ENCODE measurements around the gene U2AF2. TPM values are rescaled to one million over a fixed set of nuclear protein-coding genes. Genes with fewer than 3 reads are reported as not detected.

The U2AF2 gene
- total and polyA plus RNA-seq, 2 of the 8 experiments (the other 6 are each of a cell fraction or from before 2014, with no cell fraction given) = 162 to 252 TPM

GRCh38 chr19:55617426-55617825, 37.4 kb upstream of the U2AF2 start:
- no peaks in the 10 kb centered on the region; a peak in 1 of 4 replicates for H3K9me3 ChIP-seq (ENCODE audit: insufficient read depth in 2 of 2, low read depth in 1 of 2, low read length in 1 of 2)
- ChIA-PET POLR2A (ENCODE audit: partially characterized antibody) (interaction anchor here (0.6 to 3.2 kb wide), 8 partner anchors 9 to 53 kb away, joined by 3 to 12 read pairs (median 4); partner anchors contain the start of genes FIZ1, ZNF581 and ZNF865), CTCF (ENCODE audit: partially characterized antibody) (interaction anchor here (0.5 to 8.0 kb wide), 6 partner anchors 11 to 476 kb away, joined by 3 to 38 read pairs (median 4); partner anchors contain the start of gene ZNF865)
- WGBS, 2 experiments (ENCODE audit: extremely low coverage in 1 of 2, insufficient coverage in 1 of 2, insufficient read length in 1 of 2, insufficient replicate concordance in 2 of 2, low coverage in 1 of 2, low lambda C conversion rate in 2 of 2, missing lambda C conversion rate in 1 of 2) = 82% methylated on average over 8 of the region's 8 CpGs; no CpG with 5 or more reads in 1 of the 2 experiments
- H3K79me1 ChIP-seq (ENCODE audit: low read depth, low read length) = no peaks in the 10 kb centered on the region
- H3K23ac ChIP-seq (ENCODE audit: insufficient read length) = no peak overlapping the region
- no peaks in the 10 kb centered on the region for H3K4me1 ChIP-seq (replicated peaks in 1 of 4; ENCODE audit: control insufficient read depth in 3 of 4, insufficient read depth in 4 of 4, low read length in 3 of 4)
- H2BK120ac ChIP-seq (replicated peaks; ENCODE audit: low read depth, low read length) = no peak overlapping the region
- no peak overlapping the region for H4K5ac ChIP-seq (ENCODE audit: insufficient read length, low read depth, low read length)
- H4K8ac ChIP-seq (ENCODE audit: extremely low read depth, insufficient read depth, low read length) = no peak overlapping the region
- H2AFZ ChIP-seq (ENCODE audit: low read length) = no peak overlapping the region
- no peak overlapping the region for H3K14ac ChIP-seq (ENCODE audit: insufficient read length)
- H3K56ac ChIP-seq (replicated peaks; ENCODE audit: insufficient read length, low read depth, low read length) = no peak overlapping the region
- no peak overlapping the region for H3K27ac ChIP-seq (ENCODE audit: low read depth, low read length)
- FAIRE-seq (no peak), DNase-seq (ENCODE audit: low read depth in 1 of 2, low spot score in 2 of 2) (no peak)
- H2BK12ac ChIP-seq (ENCODE audit: low read depth, low read length) = no peak overlapping the region
- H3K79me2 ChIP-seq (ENCODE audit: control insufficient read depth in 1 of 2, insufficient read depth in 2 of 2, low read length in 2 of 2) = no peaks in the 10 kb centered on the region
- H3K18ac ChIP-seq (ENCODE audit: extremely low read depth, low read length) = no peak overlapping the region
- no peak overlapping the region for H2BK5ac ChIP-seq (ENCODE audit: low read depth, low read length)
- no peak overlapping the region; a peak in 1 of 7 replicates for H3K9ac ChIP-seq (replicated peaks in 1 of 4; ENCODE audit: extremely low read depth in 1 of 4, low read depth in 3 of 4, low read length in 3 of 4)
- peaks cover 0 to 42% (median 3%) of the 10 kb centered on the region in 4 experiments; a peak in 6 of 8 replicates for H3K36me3 ChIP-seq (ENCODE audit: control insufficient read depth in 2 of 4, insufficient read depth in 4 of 4, low read length in 3 of 4)
- H2BK20ac ChIP-seq (ENCODE audit: low read length) = no peak overlapping the region
- H3K4me3 ChIP-seq (ENCODE audit: extremely low read depth in 1 of 4, insufficient read depth in 2 of 4, low read depth in 3 of 4, low read length in 4 of 4) = no peak overlapping the region
- H4K20me1 ChIP-seq (replicated peaks in 1 of 2; ENCODE audit: control insufficient read depth in 1 of 2, insufficient read depth in 2 of 2, low read length in 2 of 2) = peaks cover 4 to 6% of the 10 kb centered on the region in 2 experiments
- H3K23me2 ChIP-seq (ENCODE audit: low read depth, low read length) = no peaks in the 10 kb centered on the region
- H3K4ac ChIP-seq (replicated peaks; ENCODE audit: insufficient read length, low read depth, low read length) = no peak overlapping the region
- H4K91ac ChIP-seq (replicated peaks; ENCODE audit: insufficient read length, low read length) = no peak overlapping the region
- TF ChIP-seq TCF12 (IDR thresholded peaks at IDR 0.05; ENCODE audit: low read depth, low read length) (no peak), MAFK (IDR thresholded peaks at IDR 0.05; ENCODE audit: low read depth, low read length) (no peak), PHF8 (conservative IDR thresholded peaks at IDR 0.05; ENCODE audit: low read depth, low read length) (no peak), EP300 (IDR thresholded peaks at IDR 0.05; ENCODE audit: borderline replicate concordance in 1 of 2, low read depth in 2 of 2, low read length in 2 of 2) (no peak), CEBPB (IDR thresholded peaks at IDR 0.05; ENCODE audit: low read depth, low read length) (no peak)
- no peak overlapping the region for H3K4me2 ChIP-seq (ENCODE audit: insufficient read depth in 1 of 2, low read depth in 2 of 2, low read length in 2 of 2)
- H2BK15ac ChIP-seq (ENCODE audit: low read length) = no peak overlapping the region
- H2AK5ac ChIP-seq (ENCODE audit: low read depth, low read length) = no peak overlapping the region
- H3K27me3 ChIP-seq (replicated peaks in 1 of 4; ENCODE audit: control insufficient read depth in 3 of 4, extremely low read depth in 1 of 4, insufficient read depth in 3 of 4, low read length in 3 of 4) = peaks cover 0 to 2% (median 0%) of the 10 kb centered on the region in 4 experiments; a peak in 1 of 7 replicates

All from H1 (cell line).